ENCODE results near the gene SLC25A47. TPM values are rescaled to one million over a fixed set of nuclear protein-coding genes. Genes with fewer than 3 reads are reported as not detected.

Gene SLC25A47
- total and polyA plus RNA-seq, 2 of the 4 experiments (the other 2 are of a cell fraction), result not detected

DNA sequence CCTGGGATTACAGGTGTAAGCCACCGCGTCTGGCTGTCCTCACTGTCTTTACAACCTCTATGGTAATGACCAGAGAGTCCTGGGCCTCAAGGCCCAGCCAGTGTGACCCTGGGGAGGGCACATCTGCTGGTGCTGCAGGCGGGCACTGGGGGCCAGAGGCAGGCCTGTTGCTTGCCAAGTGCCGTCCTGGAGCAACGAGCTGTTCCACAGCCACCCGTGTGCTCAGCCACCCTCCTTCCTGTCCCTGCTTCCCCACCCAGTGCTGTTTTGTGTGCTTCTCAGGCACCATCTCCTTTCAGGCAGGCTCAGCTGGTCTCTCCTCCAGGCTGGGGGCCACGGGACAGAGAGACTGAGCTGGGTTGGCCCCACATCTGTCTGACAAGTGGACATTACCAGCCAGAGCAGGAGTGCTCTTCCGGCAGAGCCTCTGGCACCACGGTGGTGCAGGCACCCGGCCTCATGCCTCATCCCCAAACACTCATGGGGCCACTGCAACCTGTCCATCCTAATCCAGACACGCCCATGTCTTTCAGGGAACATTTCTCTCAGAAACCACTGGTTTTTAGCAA, 9.0 kb downstream of the SLC25A47 start:
- DNase-seq (no peak), ATAC-seq (ENCODE audit: low read depth) (no peak; the same call in 1 of the 2 replicates)
- Histone ChIP-seq H3K14ac (replicated peaks; ENCODE audit: low read depth, low read length) (no peak overlapping the region), H3K4ac (ENCODE audit: low read depth, low read length) (no peak overlapping the region), H4K8ac (ENCODE audit: low read depth in 2 of 2, low read length in 2 of 2) (no peak overlapping the region), H2BK20ac (ENCODE audit: low read depth, low read length) (no peak overlapping the region), H2AK5ac (ENCODE audit: low read depth, low read length) (no peak overlapping the region), H3K18ac (ENCODE audit: low read depth, low read length) (no peak overlapping the region), H3K4me1 (ENCODE audit: control insufficient read depth, insufficient read depth, low read length) (no peaks in the 10 kb centered on the region), H3K27me3 (ENCODE audit: control insufficient read depth, insufficient read depth, low read length) (no peaks in the 10 kb centered on the region), H3K9me1 (ENCODE audit: insufficient read depth, low read length) (peaks cover 5% of the 10 kb centered on the region; the same call in 1 of the 2 replicates), H4K20me1 (ENCODE audit: insufficient read depth, low read length) (no peaks in the 10 kb centered on the region; the same call in 1 of the 2 replicates), H3K9me3 (ENCODE audit: control insufficient read depth, insufficient read depth, low read length) (no peaks in the 10 kb centered on the region), H2BK15ac (ENCODE audit: low read depth, low read length) (no peak overlapping the region), H3K4me2 (ENCODE audit: low read depth, low read length) (no peak overlapping the region), H3K56ac (ENCODE audit: extremely low read depth, insufficient read depth, low read length) (no peak overlapping the region), H3K79me1 (ENCODE audit: low read depth in 1 of 2, low read length in 2 of 2) (0 out of 4 replicates have a peak, but pooled peaks cover 0 to under 1% of the 10 kb centered on the region in 2 experiments), H3K9ac (ENCODE audit: low read depth, low read length) (no peak overlapping the region), H2AFZ (replicated peaks; ENCODE audit: low read length, poor library complexity) (no peak overlapping the region), H2BK5ac (ENCODE audit: low read depth, low read length, poor library complexity, severe bottlenecking) (no peak overlapping the region), H3K36me3 (ENCODE audit: control insufficient read depth, insufficient read depth, low read length) (peaks cover 33% of the 10 kb centered on the region), H3K4me3 (ENCODE audit: insufficient read depth, low read depth, low read length) (no peak overlapping the region), H4K91ac (ENCODE audit: insufficient read depth, low read depth, low read length) (no peak overlapping the region), H2BK120ac (ENCODE audit: low read depth, low read length) (no peak overlapping the region), H2AK9ac (replicated peaks; ENCODE audit: low read depth, low read length, poor library complexity) (peak overlapping the region; percentile 58), H3K23ac (ENCODE audit: low read depth, low read length) (no peak overlapping the region), H4K5ac (ENCODE audit: low read depth, low read length) (no peak overlapping the region), H3K27ac (ENCODE audit: insufficient read depth, low read length) (no peak overlapping the region)
- CTCF ChIA-PET, result no interaction called here
- in situ Hi-C loops (cut with MboI; ENCODE audit: low sequenced_read_pairs) (no loop called here), intact Hi-C loops (cut with micrococcal nuclease) (no loop called here), dilution Hi-C loops (cut with HindIII; ENCODE audit: low sequenced_read_pairs, unreplicated experiment) (no loop called here)
- no peak for TF ChIP-seq POLR2A (IDR thresholded peaks at IDR 0.05; ENCODE audit: low read depth, low read length)
- TF ChIP-seq, protein P1, sequence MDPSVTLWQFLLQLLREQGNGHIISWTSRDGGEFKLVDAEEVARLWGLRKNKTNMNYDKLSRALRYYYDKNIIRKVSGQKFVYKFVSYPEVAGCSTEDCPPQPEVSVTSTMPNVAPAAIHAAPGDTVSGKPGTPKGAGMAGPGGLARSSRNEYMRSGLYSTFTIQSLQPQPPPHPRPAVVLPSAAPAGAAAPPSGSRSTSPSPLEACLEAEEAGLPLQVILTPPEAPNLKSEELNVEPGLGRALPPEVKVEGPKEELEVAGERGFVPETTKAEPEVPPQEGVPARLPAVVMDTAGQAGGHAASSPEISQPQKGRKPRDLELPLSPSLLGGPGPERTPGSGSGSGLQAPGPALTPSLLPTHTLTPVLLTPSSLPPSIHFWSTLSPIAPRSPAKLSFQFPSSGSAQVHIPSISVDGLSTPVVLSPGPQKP (IDR thresholded peaks at IDR 0.05; ENCODE audit: borderline replicate concordance, low read depth, low read length), result no peak
- no peak for TF ChIP-seq MAFK (IDR thresholded peaks at IDR 0.05; ENCODE audit: low read depth, low read length)
- TF ChIP-seq RFX5 (IDR thresholded peaks at IDR 0.05; ENCODE audit: low read depth, low read length), result no peak
- TF ChIP-seq BHLHE40 (IDR thresholded peaks at IDR 0.05; ENCODE audit: low read depth, low read length), result no peak
- TF ChIP-seq CEBPB (IDR thresholded peaks at IDR 0.05; ENCODE audit: low read depth, low read length), result no peak
- TF ChIP-seq NFE2L2 (IDR thresholded peaks at IDR 0.05; ENCODE audit: low read depth, low read length), result no peak
- TF ChIP-seq MAZ (IDR thresholded peaks at IDR 0.05; ENCODE audit: borderline replicate concordance, low read depth, low read length), result no peak
- TF ChIP-seq RAD21 (IDR thresholded peaks at IDR 0.05; ENCODE audit: low read length), result no peak
- TF ChIP-seq MXI1 (IDR thresholded peaks at IDR 0.05; ENCODE audit: borderline replicate concordance, low read depth, low read length), result no peak
- TF ChIP-seq, protein P2, sequence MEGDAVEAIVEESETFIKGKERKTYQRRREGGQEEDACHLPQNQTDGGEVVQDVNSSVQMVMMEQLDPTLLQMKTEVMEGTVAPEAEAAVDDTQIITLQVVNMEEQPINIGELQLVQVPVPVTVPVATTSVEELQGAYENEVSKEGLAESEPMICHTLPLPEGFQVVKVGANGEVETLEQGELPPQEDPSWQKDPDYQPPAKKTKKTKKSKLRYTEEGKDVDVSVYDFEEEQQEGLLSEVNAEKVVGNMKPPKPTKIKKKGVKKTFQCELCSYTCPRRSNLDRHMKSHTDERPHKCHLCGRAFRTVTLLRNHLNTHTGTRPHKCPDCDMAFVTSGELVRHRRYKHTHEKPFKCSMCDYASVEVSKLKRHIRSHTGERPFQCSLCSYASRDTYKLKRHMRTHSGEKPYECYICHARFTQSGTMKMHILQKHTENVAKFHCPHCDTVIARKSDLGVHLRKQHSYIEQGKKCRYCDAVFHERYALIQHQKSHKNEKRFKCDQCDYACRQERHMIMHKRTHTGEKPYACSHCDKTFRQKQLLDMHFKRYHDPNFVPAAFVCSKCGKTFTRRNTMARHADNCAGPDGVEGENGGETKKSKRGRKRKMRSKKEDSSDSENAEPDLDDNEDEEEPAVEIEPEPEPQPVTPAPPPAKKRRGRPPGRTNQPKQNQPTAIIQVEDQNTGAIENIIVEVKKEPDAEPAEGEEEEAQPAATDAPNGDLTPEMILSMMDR (conservative IDR thresholded peaks at IDR 0.05; ENCODE audit: low read depth, low read length), result no peak
- TF ChIP-seq CHD1 (IDR thresholded peaks at IDR 0.05; ENCODE audit: low read depth, low read length), result no peak
- TF ChIP-seq RCOR1 (IDR thresholded peaks at IDR 0.05; ENCODE audit: insufficient replicate concordance, low read length), result no peak
- TF ChIP-seq FOS (IDR thresholded peaks at IDR 0.05; ENCODE audit: low read depth, low read length), result no peak
- TF ChIP-seq, protein P3, sequence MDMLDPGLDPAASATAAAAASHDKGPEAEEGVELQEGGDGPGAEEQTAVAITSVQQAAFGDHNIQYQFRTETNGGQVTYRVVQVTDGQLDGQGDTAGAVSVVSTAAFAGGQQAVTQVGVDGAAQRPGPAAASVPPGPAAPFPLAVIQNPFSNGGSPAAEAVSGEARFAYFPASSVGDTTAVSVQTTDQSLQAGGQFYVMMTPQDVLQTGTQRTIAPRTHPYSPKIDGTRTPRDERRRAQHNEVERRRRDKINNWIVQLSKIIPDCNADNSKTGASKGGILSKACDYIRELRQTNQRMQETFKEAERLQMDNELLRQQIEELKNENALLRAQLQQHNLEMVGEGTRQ (IDR thresholded peaks at IDR 0.05; ENCODE audit: low read depth, low read length), result no peak
- TF ChIP-seq SMC3 (IDR thresholded peaks at IDR 0.05; ENCODE audit: low read depth, low read length), result no peak
- POLR2A ChIA-PET (ENCODE audit: unreplicated experiment), result no interaction called here
- 71% methylated on average over 1 of the region's 11 CpGs; no CpG with 5 or more reads in 1 of the 2 experiments for WGBS, 2 experiments (ENCODE audit: extremely low coverage in 2 of 2, insufficient read length in 1 of 2)
- no TSS peak for BruUV-seq (replicated peaks)
